HG03039 (cell line): Measurements from ENCODE around the gene SETMAR.
"Not testable (repeated sequence)": the region's sequence is repeated elsewhere in the genome, so short reads cannot be mapped to it uniquely, and the experiment has no call there.

ENCODE experiments used
- ATAC-seq: cut with Tn5 transposase; IDR thresholded peaks from one replicate; pipeline ENCODE4 v1.9.1; 2021; ENCODE audit warnings: mild to moderate bottlenecking, moderate library complexity; ENCODE audit not compliant: unreplicated experiment

SETMAR gene

DNA sequence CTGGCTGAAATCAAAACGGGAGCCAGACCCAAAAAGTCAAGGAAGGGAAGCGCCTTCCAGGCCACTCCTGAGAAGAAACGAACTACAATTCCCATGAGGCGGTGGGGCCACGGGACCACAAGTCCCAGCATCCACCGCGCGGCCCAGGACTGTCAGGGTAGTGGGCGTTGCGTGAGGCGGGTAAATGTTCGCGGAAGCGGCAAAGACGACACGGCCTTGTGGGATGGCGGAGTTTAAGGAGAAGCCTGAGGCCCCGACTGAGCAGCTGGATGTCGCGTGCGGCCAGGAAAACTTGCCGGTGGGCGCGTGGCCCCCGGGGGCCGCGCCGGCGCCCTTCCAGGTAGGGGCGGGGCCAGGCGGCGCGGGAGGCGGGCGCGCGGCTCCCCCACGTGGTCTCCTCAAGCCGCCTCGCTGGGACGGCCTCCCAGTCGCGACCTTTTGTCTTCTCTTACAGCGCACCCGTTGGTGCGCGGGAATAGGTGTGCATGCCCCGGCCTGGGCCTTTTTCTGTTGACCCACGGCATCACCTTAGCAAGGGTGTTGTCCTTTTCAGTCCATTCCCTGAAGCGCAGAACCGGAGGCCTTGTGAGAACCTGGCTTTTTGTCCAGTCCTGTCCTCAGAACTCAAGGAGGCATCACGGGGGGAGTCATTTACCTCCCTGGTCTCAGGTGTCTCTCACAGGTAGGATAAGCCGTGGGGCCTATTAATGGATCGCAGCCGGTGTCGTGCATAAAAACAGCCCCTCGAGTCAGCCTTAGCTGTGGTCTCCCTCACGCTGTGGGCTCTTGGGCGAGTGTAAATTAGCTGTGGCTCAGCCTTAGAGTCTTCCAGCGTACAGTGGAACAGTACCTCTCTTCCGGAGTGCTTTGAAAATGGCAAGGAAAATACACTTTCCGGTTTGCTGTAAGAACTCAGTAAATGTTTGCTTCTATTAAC, at the start of gene SETMAR:
Gene SETMAR, plus strand, starts transcription at position 183 of the 937 bp plus-strand sequence. Its CDS starts 2 bp downstream, at position 185.
- peak; percentile 98 for ATAC-seq

DNA sequence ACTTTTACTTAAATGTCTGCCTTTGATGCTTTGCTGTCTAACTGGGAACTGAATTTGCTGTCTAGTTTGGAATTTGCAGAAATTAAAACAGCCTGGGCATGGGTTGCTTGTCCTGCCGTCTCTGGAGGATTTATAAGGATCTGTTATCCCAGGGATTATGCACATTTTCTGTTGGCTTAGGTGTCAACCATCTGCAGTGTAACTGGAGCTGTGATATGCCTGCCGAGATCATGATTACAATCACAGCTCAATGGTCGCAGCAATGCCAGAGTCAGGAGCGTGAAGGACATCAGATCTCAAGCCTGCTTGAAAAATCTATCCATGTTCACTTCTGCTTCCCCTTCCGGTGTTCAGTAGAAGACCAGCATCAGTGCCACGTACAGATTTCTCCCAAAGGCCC, 41.8 kb upstream of the SETMAR start:
- ATAC-seq = no peak

DNA sequence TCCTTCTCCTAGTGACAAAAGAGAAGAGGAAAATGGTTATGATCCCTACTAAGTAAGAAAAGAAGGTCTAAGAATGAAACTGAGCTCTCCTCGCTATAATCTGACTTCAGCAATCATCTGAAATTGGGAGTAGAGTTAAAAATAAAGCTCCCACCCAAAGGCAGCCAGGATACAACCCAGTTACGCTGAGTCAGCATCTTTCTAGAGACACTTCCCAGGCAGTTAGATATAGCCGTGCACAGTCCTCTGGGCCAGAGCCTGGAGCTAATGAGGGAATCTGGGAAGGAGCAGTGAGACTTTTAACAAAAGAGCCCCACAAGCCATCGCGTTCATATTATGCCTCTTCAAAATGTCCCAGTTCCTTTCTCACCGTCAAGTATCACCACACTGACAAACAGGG, 39.1 kb upstream of the SETMAR start:
- no peak for ATAC-seq

DNA sequence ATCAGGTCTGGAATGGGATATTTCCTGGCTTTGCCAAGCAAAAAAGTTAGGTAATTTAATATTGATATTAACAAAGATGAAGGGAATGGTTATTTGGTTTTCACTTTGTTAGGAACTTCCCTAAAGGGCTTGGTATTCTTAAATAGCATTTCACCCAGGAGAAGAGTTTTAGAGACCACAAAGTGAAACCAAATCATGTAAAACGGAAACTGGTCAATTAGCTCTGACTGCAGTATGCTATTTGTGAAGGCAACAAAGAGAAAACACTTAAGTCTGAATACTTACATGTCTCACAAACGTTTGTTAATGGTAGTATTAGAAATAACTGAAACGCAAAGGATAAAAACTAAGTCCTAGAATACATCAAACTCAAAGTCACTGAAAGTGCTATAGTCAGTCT, 32.4 kb upstream of the SETMAR start:
- peak; percentile 62 for ATAC-seq

DNA sequence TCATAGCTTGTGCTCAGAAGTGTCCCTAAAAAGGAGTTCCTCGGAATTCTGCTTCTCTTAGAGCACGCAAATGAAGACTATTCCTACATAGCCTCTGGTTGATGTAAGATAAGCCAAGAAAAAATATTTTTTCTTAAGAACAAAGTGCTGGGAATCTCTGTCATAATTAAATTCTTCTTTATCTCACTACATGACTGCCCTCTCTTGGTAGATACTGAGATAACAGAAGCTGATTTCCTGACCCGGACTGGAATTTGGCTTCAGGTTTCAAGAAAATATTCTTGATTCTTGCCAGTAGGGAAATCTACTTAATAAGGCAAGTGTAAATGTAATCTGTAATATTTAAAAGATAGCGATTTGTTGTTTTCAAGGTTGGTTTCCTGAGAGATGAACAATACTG, 31.3 kb upstream of the SETMAR start:
- ATAC-seq = no peak

DNA sequence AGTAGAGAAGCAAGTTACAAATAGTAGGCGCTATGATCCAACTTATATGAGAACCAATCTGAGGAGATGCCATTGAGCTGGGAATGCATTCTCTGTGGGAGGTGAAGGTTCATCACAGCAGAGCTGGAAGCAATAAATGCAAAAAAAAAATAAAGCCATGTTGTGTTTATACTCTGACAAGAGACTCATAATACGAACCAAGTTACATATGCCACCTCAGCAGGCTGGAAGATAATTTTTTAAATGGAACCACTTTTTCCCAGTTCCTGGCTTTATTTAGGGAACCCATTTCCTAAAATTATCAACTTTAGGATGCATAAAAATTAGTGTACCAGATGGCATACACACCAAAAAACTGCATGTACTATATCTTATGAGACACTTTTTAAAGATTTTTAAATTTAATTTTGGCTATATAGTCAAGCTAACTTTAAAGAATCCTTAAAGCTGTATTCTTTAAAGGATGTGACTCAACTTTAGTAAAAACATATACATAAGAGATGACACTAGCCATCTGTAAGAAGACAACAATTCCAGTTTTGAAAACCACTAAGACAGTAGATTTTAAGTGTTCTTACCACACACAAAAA, 23.6 kb upstream of the SETMAR start:
- ATAC-seq = no peak

DNA sequence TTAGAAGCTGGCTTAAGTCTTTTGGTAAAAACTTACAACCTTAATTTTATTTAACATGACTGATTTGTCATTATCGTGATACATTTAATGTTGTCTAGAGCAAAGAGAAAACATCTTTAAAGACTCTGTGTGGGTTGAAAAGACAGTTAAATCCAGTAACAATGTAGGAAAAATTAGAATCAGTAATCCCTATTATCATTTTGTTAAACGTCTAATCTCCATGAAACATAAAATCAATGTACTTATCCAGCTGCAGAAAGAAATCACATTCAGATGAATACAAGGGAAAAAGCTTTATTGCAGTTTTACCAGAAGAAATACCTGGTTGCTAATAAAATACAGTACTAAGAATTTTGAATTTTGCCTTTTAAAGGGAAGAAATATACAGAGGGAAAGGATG, 21.2 kb upstream of the SETMAR start:
- ATAC-seq = no peak

DNA sequence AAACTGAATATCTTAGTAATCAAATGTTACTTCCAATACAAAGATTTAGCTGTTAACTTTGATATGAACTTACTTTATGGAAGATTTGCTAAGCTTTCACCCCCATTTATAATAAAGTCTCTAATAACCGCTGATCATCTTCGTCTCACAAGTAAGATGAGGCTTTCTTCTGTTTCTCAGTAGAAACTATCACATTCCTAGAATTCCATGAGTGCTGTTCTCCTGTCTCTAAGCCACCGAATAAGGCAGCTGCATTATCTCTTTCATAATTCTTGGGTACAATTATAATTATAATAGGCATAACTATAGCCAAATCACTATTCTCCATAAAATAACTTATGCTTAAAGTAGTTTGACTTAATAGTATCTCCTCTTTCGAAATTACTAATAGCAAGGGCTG, 18.3 kb upstream of the SETMAR start:
- no peak for ATAC-seq

DNA sequence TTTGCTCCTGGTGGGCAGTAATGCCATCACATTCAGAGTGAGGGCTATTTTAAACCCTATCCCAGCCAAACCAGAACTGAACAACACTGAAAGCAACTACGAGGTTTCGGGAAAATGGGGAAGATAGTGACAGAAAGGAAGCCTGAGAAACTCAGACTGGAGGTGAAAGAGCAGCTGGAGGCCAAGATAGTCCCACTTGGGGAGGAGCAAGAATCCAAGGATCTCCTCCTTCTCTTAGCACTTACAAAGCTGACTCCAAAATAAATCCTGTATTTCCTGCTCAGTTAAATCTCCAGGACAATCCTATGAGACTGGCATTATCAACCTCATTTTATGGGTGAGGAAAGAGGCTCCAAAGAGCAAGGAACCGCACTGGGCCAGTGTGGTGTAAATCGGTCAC, 14.1 kb upstream of the SETMAR start:
- no peak for ATAC-seq

DNA sequence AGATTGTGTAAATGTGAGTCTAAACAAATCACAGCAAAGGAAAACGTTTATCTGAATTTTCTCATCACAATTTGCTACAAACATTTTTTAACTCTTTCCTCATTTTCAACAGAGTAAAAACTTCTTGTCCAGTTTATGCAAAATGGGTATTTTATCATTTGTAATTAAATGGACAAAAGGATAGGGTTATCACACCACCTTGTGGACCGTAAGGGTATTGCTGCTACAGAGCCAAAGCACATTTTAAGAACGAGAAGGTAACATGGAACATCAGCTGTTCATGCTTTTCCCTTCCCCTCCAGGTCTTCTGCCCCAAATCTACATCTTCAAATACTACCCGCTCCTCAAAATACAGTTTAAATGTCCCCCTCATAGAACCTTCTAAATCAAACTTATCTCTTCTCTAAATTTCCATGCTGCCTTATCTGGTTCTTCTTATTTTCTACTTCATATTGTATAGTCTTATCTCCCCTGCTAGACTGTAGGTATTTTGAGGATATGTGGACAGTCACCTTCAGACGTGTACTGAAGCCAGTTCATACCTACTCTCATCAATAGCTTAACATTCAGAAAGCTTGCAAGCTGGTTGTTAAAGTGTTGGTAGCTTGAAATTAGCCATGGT, 12.8 kb upstream of the SETMAR start:
- ATAC-seq = peak; percentile 55

DNA sequence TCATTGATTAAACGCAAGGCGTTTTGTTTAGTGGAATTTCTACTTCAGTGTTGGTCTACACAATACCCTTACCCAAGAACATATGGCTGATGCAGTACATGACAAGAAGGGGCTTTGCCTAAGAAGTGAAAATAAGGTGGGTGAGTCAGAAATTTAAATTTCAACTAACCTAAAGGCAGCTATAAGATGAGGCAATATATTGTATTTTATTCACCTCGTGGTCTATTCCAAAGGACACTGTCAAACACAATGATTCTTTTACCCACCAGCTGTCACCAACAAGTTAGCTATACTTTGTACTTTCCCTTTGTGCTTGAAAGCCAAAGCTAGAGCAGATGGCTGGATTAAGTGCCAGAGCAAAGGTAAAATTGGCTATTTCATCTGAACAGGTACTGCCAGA, 10.9 kb upstream of the SETMAR start:
- no peak for ATAC-seq

DNA sequence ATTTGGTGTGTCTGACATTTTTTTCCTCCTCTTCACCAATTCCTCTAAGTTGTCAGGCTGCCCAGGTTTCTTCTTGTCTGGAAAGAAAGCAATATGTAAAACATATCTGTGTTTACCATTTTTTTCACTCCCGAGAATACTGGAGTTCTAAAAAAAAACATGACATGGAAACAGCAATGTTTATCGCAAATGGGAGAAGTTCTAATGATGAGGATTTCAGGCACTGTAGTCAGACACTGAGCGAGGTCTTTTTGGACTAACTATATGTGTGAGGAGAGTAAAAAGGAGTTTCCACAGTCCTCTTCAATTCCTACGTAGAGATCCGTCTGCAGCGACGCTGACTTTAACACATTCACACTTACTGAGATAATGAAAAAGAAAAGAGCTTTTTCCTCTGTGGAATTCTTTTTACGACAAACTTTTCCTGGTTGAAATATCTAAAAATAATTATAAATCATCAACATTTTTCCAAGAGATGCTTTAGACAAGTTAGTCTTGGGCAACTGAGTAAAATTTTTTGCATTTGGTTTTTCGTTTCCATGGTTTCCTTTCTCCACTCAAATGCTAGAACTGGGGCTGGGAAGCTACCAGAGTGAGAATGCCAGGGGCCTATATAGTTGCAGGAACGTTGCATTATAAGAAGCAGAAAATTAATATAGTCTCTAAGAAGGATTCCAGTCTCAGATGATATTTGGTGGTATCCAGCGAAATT, 8.4 kb upstream of the SETMAR start:
- no peak for ATAC-seq

DNA sequence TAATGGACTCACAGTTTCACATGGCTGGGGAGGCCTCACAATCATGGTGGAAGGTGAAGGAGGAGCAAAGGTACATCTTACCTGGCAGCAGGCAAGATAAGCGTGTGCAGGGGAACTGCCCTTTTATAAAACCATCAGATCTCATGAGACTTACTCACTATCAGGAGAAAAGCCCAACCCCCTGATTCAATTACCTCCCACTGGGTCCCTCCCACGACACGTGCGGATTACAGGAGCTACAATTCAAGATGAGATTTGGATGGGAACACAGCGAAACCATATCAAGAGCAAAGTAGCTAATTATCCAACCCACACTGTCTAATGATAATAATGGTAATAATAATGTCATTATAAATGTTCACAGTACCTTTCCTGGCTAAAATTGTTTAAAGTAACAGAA, 6.7 kb upstream of the SETMAR start:
- ATAC-seq = not testable (repeated sequence)

DNA sequence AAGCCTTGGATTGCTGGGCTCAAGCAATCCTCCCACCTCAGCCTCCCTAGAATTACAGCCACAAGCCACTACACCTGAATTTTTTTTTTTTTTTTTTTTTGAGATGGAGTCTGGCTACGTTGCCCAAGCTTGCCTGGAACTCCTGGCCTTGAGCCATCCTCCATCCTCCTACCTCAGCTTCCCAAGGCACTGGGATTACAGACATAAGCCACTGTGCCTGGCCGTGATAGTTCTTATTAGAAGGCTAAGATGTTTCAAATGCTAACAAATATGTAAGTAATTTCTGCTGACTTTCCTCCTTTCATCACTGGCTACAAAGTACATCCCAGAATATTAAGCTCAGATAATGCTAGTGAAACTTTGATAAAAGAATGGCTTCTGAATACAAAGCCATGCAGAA, 5.7 kb upstream of the SETMAR start:
- ATAC-seq = no peak

DNA sequence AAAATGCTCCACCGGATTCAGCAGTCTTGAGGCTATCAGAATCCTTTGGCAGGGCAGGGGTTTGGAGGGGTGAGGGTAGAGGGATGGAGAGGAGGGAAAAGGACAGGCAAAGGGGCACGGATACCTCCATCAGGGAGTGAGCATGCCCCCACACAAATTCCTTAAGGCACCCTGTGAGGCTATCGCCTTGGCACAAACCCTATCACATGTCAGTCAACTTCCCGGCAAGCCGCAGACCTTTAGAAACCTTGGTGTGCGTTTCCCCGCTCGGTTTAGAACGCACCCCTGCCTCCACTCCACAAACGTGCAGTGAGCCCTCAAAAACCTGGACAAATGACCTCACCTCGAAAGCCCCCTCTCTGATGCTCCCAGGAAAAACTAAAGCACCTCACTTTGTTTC, 422 bp upstream of the SETMAR start:
- no peak for ATAC-seq

DNA sequence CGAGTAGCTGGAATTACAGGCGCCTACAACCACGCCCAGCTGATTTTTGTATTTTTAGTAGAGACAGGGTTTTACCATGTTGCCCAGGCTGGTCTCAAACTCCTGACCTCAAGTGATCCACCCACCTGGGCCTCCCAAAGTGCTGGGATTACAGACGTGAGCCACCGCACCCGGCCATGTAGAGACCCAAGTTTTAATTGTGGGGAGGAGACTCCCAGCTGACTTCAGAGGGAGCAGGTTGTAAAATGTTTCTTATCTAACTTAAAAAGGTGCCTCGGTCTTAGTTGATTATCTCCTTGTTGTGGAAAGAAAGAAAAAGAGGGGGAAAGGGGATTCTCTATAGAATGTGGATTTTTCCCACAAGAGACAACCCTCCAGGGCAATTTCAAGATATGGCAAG, 2.0 kb downstream of the SETMAR start:
- not testable (repeated sequence) for ATAC-seq

DNA sequence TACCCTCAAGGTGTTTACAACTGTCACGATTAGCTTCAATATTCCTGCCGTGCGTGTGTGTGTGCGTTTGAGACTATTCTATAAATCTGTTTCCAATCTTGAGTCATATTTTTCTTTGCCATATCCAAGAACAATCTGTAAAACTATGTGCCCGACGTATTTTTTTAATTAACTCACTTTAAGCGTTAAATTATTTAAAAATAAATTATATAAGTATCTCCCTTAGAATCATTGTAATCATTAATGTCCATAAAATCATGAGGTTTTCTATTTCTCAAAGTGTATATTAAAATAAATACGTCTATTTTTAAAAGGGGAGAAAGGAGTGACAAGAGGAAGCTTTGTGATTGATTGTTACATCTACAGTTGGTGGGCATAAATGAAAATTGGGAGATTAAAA, 2.9 kb downstream of the SETMAR start:
- ATAC-seq = no peak

DNA sequence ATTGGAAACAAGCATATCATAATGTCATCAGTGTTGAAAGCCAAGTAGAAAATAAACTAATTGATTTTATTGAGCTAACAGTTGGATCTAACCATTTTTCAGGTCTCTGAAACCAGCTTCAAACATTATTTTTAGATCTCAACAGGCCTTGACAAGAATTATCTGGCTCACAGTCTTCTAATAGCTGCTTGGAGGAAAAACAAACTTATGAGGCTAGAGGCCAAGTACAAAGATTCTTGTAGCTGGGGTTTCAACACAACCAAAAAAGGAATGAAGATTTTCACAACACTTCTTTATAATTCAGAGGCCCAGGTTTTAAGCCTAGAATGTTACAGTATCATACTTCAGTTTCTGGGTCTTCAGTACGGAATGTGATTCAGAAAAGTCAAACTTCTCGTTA, 3.7 kb downstream of the SETMAR start:
- ATAC-seq = no peak

DNA sequence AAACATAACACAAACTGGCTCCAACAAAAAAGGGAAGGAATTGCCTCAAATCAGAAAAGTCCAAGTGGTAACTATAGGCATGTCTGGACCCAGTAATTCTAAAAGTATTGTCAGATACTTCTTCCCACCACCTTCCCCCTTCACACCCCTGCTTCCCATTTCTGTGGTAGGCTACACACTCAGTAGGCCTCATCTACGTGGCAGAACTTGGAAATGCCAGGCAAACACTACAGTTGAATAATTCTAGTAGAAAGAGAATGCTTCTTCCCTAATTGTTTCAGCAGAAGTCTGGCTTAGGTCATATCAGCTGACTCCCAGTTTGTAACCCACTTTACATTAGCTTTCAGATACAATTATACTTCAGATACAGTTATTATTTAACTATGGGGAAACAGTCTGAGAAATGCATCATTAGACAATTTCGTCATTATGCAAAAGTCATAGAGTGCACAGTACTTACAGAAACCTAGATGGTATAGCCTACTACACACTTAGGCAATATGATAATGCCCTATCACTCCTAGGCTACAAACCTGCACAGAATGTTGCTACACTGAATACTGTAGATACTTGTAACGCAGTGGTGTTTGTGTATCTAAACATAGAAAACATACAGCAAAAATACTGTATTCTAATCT, 6.4 kb downstream of the SETMAR start:
- ATAC-seq = no peak

DNA sequence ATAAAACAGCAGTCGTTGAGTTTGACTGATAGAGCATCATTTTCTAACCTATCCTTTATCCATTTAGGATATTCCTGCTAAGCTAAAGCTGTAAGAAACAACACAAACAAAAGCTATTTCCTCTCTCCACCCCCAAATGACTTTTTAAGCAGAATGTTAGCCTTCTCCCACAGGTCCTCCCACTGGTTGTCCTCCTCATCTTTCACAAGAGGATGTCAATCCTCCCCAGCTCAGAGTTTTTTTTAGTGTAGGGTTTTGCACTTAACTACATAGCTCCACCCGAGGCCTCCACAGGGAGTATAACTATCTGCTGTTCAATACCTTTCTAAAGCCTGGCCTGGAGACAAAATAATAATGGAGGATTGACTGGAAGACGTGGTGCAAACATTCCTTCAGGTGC, 7.8 kb downstream of the SETMAR start:
- ATAC-seq = no peak

DNA sequence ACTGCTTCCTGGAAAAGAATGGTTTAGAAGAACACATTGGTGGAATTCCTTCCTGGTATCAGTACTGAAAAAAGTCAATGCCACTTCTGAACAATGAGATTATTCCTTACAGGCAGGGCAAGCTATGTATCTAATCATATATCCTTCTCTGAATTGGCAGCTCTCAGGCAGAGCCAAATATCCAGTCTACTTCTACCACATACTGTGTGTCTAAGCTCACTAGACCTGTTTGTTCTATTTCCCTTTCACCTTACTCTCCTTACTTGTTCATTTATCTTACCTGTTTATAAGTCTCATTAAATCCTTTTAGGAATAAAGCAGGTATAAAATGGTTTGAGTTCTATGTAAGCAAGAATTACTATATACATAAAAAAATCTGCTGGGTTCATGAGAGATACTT, 8.3 kb downstream of the SETMAR start:
- ATAC-seq = no peak
